Fibroblast of skin of left biceps (primary cell): Measurements from ENCODE around the gene ANOS1.

ENCODE experiments used
- DNase-seq, 2 experiments: peaks; one replicate each; pipeline ENCODE4 v3.0.0-alpha.2; 2013; ENCODE audit warnings: low read depth in 2 of 2

Gene ANOS1

DNA sequence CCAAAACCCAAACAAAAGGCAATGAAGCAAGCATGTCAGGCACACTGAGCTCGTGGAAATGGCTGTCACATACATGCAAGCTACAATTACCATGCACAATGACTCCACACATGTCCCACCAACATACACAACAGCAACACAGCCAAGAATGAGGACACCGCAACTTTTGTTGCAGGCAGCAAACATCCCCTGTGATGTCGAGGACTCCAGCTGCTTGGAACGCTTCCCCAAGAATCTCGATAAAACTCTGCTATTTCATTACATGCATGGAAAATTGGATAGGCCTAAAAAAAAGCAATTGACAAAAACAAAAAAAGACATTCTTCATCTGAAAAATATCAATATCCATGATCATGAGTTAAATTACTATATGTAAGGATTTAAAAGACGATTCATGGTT, 11.8 kb downstream of the ANOS1 start:
- no peak for DNase-seq

DNA sequence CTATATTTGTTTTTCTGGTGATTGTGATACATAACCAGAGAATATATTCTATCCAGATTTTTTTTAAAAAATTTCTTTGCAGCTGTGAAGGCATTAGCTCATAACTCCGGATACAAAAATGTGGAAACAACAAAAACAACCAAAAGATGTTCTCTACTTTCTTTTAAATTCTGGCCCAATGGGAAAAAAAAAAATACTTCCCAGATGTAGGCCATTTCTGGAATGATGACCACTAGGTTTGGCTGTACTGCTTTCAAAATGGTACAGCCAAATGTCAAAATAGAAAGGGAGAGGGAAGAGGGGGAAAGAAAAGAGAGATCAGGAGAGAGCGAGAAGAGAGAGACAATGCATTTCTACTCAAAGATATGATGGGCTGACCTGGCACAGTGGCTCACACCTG, 14.6 kb downstream of the ANOS1 start:
- DNase-seq = no peak

GRCh38 chrX:8714164-8714563, 17.8 kb downstream of the ANOS1 start:
- DNase-seq = no peak

DNA sequence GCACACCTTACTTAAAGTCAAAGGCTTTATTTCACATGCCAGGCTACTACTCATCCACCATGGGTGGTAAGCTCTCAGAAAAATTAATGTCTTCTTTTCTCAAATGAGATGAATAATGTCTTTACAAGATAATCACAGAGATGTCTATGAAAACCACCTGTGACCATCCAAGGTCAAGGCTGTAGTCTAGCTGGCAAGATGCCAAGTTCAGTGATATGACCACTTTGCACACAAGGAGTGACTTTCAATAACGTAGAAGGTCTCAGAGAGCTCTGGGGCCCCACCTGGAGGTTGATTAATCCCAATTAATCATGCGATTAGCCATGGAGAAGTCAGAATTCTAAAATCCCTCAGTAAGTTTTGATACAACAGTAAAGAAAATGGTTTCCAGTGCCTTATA, 20.5 kb downstream of the ANOS1 start:
- no peak for DNase-seq

GRCh38 chrX:8704184-8704583, 27.8 kb downstream of the ANOS1 start:
- no peak for DNase-seq

- DNase-seq = no peak
Measured at GRCh38 chrX:8692871-8693270, 39.1 kb downstream of the ANOS1 start.

DNA sequence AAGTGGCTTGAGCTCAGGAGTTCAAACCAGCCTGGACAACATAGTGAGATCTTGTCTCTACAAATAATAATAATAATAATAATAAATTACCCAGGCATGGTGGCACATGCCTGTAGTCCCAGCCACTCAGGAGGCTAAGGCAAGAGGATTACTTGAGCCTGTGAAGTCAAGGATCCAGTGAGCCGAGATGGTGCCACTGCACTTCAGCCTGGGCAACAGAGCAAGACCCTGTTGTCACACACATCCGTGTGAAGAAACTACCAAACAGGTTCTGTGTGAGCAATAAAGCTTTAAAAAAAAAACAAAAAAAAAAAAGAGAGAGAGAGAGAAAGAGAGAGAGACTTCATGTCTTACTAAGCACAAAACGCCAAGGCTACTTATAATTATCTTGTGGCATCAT, 42.5 kb downstream of the ANOS1 start:
- no peak for DNase-seq

DNA sequence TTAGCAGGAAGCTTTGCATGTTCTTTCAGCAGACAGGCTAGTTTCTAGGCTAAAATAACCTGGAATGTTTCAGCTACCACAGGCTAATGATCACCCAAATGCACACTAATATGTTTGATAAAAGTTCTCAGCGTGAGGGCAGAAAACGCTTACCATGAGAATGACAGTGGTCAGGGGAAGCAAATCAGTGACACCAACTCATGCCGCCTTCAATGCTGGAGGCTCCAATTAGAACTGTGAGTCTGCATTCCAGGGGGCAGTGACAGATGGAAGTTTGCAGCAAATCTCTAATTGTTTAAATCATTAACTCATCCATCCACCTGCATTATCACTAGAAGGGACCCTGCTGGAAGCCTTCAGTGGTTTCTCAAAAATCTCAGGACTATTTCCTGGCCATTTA, 43.2 kb downstream of the ANOS1 start:
- no peak for DNase-seq

GRCh38 chrX:8684201-8684965, 47.6 kb downstream of the ANOS1 start:
- DNase-seq = no peak

- DNase-seq = no peak
Measured at GRCh38 chrX:8683687-8684086, 48.2 kb downstream of the ANOS1 start.

- no peak for DNase-seq
Measured at GRCh38 chrX:8679550-8679949, 52.4 kb downstream of the ANOS1 start.

GRCh38 chrX:8675006-8675630, 56.8 kb downstream of the ANOS1 start:
- no peak for DNase-seq

- no peak for DNase-seq
Measured at GRCh38 chrX:8673201-8673600, 58.7 kb downstream of the ANOS1 start.

DNA sequence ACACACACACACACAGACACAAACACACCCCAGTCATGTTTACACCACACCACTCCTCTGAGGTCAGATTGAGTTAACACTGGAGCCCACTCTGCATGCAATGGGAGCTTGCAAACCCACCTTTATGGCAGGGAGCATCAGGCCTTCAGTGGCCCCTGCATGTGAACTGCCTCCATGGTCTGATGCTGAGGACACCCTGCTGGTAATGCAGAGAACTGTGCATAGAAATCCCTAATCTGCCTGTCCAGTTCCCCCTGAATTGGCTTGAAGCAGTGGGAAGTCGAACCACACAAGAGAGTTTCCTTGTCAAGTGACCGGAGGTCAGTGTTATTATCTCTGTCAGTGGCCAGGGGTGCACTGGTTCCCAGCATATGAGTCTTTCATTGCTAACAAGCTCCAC, 59.8 kb downstream of the ANOS1 start:
- no peak for DNase-seq

DNA sequence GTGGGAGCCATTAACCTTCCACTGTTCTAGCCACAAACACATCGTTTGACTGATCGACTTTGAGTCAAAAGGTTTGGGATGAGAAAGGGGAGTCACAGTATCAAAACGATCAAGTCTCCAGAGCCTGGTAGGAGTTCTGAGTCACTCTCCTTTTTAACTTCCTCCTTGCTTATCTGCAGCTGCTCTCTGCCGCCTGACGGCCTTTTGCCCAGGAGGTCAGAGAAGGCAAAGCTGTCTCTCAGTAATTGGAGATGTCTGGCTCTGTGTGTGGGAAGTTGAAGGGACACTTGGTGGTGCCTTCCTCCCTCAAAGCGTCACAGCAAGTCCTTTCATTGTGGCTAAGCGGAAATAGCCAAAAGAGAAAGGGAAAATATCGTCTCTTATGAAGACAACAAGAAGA, 63.1 kb downstream of the ANOS1 start:
- DNase-seq = no peak

- DNase-seq = no peak
Measured at GRCh38 chrX:8663325-8663724, 68.6 kb downstream of the ANOS1 start.

- no peak for DNase-seq
Measured at GRCh38 chrX:8657883-8658282, 74.1 kb downstream of the ANOS1 start.

- DNase-seq = no peak
Measured at GRCh38 chrX:8653956-8654355, 78.0 kb downstream of the ANOS1 start.

GRCh38 chrX:8649969-8650368, 82.0 kb downstream of the ANOS1 start:
- DNase-seq = no peak

GRCh38 chrX:8647176-8647575, 84.8 kb downstream of the ANOS1 start:
- no peak for DNase-seq

DNA sequence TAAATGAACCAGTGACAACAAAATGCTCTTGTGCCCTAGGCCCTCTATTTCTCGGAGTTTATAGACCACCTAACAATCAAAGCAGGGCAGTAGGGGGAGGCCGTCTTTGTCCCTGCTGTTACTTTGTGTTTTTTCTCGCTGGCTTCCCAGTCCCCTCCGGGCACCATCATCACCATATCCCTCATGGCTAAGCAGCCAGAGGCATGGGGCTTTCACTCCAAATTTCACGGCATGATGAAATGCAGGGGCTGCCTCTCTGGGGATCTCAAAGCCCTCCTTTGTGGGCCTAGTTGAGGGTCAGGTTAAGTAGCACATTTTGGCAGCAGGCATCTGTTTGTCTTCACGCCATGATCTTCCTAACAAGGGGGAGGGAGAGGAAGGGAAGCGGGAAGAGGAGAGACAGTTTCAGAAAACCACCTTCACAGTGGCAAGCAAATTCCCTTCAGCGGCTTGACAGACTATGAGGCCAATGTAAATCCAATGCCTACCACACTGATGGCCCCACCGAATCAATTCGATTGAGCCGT, 91.9 kb downstream of the ANOS1 start:
- no peak for DNase-seq

DNA sequence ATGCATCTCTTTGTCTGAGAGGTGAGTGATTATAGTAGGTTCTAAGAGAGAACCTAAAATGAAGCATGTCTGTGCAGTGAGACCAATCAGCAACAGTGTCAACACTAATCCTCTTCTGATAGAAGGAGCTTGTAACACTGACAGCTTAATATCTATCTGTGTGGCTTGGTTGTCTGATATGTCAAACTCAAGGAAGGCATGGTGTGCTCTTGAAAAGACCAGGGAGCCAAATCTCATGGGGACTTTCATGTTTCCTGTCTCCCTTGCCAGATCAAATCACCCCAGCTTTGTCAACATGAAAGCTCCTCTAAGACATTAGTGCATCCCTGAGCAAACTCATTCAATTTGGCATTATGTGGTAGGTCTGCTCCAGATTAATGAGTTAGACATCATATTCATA, 95.4 kb downstream of the ANOS1 start:
- no peak for DNase-seq

GRCh38 chrX:8635812-8636211, 96.1 kb downstream of the ANOS1 start:
- no peak for DNase-seq

DNA sequence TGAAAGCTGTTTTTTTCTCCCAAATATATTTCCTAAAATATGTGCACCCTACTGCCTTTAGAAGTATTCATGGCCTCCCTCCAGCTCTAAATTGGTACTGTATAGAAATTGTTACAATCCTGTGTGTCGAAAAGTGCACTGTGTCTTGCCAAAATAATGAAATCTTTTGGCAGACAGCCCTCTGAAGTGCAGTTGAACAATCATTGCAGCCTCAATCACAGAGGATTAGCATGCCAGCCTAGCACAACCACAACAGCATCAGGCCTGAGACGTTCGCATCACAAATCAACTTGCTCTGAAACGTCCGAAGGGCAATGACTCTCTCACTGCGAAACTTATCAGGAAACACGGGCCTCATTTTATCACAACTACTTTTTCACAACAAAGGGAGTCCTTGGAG, 99.0 kb downstream of the ANOS1 start:
- no peak for DNase-seq
